HG03175 (cell line): Measurements from ENCODE around the gene TMEM184B.
"Not testable (repeated sequence)": the region's sequence is repeated elsewhere in the genome, so short reads cannot be mapped to it uniquely, and the experiment has no call there.

ENCODE experiments used
- ATAC-seq: cut with Tn5 transposase; IDR thresholded peaks from one replicate; pipeline ENCODE4 v1.9.1; 2021; ENCODE audit warnings: mild to moderate bottlenecking, moderate library complexity; ENCODE audit not compliant: unreplicated experiment

The TMEM184B gene

DNA sequence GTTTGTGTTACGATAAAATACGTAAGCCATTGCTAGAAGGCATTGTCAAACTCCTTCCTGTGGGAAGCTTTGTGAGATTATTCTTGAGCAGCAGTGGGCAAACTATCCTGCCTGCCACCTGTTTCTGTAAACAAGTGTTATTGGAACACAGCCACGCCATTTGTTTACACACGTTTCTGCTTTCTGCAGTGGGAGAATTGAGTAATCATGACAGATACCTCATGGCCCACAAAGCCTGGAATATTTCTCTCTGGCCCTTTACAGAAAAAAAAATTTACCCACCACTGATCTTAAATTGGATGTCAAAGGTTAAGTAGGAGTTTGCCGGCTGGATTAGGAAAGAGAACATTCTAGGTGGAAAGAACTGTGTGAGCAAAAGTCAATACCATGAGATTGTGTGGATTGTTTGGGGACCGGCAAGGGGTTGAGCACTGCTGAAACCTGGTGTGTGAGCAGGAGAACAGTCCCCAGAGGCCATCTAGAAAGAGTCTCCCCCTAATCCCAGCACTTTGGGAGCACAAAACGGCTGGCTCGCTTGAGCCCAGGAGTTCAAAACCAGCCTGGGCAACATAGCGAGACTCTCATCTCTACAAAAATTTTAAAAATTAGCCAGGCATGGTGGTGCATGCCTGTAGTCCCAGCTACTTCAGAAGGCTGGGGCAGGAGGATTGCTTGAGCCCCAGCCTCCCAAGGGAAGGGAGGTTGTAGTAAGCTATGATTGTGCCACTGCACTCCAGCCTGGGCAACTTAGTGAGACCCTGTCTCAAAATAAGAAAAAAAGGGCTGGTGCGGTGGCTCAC, 85.2 kb downstream of the TMEM184B start:
- ATAC-seq, result no peak

DNA sequence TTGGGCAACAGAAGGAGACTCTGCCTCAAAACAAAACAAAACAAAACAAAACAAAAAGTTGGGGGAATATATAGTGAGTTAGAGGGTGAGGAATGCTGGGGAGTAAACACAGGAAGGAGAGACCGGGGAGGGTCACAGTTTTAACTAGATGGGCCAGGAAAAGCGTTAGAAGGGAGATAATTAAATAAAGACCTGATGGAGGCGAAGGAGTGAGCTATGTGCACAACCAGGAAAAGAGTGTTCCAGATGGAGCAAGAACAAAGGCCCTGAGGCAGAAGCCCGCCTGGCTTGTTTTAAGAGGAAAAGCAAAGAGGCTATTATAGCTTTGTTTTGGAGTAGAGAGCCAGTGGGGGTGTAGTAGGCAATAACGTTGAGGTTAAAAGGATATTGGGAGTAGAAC, 86.4 kb downstream of the TMEM184B start:
- ATAC-seq, result no peak

DNA sequence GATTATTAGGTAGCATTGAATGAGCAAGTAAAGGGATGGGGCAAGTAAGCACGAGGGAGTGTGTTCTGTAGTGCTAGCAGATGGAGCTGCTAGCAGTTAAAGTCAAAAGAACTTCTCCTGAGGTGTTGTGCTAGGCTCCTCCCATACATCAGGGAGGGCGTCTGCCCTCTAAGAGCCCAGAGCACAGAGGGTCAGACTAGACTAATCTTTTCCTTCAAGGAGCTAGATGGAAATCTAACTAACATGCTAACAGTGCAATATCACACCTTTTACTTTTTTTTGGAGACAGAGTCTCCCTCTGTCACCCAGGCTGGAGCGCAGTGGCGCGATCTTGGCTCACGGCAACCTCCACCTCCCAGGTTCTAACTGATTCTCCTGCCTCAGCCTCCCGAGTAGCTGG, 88.0 kb downstream of the TMEM184B start:
- ATAC-seq, result no peak

DNA sequence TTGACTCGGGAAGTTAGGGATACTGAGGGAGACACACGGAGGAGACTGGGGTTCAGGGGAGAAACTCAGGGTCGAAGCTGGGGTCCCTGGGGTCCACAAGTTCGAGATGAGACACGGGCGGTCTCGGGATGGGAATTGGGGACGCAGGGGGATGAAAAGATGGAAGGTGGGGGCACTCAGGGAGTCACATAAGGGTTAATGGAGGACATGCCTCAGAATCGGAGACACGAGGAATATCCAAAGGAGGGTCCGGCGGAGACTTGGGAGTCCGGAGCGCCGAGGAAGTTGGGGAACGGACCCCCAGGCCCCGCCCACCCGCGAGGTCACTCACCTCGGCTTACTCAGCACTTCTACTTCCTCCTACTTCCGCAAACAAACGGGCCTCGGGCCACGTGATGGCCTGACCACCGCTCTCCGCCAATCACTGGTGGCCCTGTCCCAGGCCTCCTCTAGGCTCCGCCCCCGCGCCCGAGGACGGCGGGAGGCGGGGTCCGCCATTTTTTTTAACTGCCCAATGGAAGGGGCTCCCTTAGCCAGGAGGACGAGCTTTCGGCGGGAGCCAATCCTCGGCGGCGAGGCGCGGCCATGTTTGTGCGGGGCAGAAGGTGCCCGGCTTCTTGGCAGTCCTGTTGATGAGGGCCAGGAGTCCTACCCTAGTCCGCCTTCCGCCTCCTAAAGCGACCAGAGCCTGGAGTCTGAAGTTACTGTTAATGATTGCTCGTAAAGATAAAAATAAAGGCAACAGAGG, 91.2 kb downstream of the TMEM184B start, which contains the start of gene PLA2G6:
TSS of gene PLA2G6 (minus strand) at position 378 of the 748 bp plus-strand sequence. CDS start 12,404 bp downstream, outside the sequence.
- ATAC-seq, result peak; percentile 86

DNA sequence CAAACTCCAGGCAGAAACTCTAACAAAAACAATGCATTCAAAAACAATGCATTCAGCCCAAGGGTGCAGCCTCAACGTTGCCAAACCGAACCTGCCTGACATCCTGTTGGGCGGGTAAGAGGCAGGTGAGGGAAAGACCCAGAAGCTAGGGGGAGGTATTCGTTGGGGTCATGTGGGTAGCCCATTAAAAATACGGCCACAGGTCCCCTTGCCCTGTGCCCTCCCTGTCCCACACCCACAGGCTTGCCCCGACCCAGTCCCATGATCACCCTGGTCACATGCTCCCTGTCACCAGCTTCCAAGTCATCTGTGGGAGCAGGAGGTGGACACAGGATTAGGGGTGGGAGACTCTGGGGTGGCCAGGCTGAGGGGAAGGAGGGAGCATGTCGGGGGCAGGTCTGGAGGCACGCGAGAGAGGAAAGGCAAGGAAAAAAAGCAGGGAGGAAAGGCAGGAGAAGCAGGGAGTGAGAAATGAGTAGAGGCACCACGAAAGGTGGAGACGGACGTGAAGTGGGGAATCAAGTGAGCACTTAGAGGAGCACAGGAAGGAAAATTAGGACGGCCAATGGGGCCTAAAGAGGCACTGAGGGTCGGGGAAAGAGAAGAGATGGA, 91.9 kb downstream of the TMEM184B start:
- no peak for ATAC-seq

DNA sequence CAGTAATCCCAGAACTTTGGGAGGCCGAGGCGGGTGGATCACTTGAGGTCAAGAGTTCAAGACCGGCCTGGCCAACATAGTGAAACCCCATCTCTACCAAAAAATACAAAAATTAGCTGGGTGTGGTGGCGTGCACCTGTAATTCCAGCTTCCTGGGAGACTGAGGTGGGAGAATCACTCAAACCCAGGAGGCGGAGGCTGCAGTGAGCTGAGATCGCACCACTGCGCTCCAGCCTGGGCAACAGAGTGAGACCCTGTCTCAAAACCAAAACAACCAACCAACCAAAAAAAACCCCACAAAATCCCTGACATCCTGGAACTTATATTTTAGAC, 94.2 kb downstream of the TMEM184B start:
- not testable (repeated sequence) for ATAC-seq

DNA sequence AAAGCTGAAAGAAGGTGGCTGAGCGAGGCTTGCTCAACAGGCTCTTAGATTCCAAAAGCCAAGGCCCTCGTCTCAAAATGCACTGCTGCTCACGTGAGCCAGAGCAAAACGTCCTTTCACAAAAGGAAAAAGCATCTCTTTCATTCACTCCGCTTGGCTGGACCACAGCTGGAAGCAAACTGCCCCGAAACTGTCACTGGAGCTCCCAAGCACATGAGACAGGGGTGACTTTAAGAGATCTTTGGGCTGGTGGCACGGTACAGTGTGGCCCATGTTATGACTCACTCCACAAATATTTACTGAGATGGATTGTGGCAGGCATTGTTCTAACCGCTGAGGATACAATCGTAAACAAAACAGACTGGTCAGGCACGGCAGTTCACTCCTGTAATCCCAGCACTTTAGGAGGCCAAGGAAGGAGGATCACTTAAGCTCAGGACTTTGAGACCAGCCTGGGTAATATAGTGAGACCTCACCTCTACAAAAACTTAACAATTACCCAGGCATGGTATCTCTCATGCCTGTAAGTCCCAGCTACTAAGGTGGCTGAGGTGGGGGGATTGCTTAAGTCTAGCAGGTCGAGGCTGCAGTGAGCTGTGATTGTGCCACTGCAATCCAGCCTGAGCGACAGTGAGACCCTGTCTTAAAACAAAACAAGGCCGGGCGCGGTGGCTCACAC, 94.7 kb downstream of the TMEM184B start:
- no peak for ATAC-seq

DNA sequence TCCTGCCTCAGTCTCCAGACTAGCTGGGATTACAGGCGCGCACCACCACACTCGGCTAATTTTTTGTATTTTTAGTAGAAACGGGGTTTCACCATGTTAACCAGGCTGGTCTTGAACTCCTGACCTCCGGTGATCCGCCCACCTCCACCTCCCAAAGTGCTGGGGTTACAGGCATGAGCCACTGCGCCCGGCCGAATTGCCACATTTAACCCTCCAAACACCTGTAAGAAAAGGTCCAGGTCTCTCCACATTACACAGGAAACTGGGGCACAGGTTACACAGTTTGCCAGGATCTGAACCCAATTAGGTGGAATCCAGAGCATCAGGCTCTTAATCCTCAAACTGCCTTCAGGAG, 95.3 kb downstream of the TMEM184B start:
- ATAC-seq, result not testable (repeated sequence)

DNA sequence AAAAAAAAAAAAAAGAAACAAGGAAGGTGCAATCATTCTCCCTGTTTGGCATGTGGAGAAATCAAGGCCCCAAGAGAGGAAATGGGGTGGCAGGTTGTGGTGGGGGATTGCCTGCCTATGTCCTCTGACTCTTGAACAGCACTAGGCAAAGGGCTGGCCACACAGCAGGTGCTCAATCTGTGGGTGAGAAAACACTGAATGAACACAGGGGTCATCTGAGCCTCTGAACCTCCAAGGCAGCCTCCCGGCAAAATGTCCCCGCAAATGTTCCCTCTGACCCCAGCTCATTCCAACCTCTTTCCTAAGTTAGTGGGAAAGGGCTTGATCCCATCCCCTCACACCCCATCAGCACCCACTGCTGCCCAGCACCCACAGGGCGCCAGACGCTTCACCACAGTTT, 95.8 kb downstream of the TMEM184B start:
- ATAC-seq, result no peak

DNA sequence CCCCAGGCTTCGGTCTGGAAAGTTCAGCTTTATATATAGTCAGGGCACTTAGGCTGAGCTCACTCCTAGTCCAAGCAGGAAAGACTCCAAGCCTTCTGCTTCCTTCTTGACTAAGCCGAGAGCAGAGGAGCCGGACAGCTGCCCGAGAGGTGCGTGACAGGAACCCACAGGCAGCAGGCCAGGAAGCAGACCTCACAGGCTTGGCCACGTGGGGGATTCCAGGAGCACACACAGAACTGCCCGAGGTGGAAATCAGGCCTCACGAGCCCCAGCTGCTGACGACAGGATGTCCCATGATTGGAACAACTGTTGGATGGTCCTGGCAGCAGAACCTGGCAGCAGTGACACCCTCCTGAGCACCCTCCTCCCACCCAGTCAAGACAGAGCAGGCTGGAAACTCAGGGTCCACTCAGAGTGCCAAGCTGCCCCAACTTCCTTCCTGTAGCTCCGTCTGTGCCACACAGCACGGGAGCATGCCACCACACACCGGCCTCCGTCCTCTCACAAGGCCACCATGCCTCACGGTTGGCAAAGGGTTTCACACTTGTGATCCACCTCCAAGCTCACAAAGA, 96.6 kb downstream of the TMEM184B start:
- ATAC-seq, result no peak

DNA sequence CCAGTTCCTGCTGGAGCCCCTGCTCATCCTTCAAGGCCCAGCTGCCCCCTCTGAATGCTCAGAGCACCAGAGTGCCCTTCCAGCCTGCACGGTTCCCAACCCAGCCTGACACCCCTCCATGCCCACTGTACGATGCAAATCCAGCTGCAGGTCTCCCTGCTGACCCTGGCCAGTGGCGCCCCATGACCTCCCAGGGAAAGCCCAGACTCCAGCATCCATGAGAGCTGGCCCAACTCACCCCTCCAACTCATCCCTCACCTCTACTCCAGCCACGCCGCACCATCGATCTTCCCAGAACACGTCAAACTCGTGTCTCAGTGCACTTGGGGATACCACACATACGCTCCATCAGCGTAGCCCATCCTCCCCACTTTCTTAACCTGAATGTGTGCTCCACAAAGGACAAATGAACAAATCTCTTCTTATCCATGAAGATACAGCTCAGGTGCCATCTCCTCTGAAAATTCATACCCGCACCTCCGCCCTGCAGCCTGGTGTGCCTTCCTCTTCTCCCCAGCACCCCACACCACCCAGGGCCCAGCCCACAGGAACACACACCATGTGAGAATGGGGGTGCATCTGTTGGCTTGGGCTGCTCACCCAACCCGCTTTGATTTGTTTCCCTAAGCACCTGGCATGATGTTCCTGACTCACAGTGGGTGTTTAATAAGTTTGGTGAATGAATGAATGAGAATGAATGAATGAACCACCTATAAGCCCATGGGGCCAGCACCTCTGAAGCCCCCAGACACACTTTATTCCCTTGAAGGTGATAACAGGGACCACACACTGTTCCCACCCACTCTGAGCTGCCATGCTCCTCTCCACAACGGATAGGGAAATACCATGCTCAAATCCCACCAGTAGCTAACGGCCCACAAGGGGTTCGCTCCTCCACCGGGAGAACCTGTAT, 97.3 kb downstream of the TMEM184B start:
- no peak for ATAC-seq

DNA sequence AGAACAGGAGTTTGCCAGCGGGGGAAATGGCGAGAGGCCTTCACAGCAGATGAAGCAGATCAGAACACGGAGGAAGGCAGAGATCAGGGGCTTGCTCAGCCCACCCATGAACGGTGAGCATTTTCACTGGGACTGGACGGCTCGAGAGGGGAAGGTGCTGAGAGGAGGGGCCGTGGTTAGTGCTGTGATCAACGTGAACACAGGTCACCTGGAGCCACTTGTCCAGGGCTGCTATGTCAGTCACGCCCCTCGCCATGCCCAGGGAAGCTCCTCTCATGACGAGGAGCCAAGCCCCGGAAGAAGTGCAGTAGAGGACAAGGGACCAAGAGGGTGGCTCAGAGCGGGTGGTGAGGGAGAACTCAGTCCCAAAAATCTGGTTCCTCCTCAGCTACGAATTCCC, 98.2 kb downstream of the TMEM184B start:
- ATAC-seq, result no peak

DNA sequence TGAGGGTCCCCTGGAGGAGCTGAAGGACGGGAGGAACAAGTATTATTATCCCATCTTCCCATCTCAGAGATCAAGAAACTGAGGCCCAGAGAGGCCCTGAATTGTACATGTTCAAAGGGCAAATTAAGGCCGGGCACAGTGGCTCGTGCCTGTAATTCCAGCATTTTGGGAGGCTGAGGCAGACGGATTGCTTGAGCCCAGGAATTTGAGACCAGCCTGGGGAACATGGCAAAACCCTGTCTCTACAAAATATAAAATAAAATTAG, 99.2 kb downstream of the TMEM184B start:
- no peak for ATAC-seq

DNA sequence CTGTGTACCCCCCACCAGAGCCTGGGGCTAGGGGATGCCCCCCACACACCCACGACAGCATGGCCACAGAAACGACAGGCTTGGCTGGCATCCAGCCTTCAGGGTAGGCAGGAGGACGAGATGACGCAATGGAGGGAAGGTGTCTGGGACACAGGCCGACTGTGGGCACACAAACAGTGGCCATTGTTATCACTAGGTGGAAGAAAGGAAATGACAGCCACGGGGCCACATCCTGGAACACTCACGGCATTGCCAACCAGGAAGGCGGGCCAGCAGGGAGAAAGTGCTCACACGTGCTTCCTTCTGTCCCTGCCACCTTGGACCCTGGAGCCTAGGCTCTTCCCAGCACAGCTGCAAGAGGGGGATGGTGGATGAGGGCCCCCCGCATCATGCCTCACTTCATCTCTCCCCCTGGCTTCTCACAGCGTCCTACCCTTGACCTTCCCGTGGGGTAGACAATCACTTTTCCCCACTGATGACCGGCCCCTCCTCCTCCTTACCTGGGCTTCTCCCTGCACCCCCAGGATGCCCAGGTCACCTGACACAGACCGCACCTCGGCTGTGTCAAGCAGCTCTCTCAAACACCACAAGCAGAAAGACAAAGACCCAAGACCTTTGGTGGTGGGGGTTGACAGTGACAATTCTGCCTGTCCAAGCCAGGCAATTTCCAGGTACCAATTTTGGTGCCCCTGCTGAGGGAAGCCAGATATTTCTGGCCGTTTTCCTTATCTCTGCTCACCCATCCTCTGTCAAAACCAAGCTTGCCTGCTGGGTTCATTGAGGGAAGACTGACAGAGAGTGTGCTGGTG, 99.8 kb downstream of the TMEM184B start:
- no peak for ATAC-seq

DNA sequence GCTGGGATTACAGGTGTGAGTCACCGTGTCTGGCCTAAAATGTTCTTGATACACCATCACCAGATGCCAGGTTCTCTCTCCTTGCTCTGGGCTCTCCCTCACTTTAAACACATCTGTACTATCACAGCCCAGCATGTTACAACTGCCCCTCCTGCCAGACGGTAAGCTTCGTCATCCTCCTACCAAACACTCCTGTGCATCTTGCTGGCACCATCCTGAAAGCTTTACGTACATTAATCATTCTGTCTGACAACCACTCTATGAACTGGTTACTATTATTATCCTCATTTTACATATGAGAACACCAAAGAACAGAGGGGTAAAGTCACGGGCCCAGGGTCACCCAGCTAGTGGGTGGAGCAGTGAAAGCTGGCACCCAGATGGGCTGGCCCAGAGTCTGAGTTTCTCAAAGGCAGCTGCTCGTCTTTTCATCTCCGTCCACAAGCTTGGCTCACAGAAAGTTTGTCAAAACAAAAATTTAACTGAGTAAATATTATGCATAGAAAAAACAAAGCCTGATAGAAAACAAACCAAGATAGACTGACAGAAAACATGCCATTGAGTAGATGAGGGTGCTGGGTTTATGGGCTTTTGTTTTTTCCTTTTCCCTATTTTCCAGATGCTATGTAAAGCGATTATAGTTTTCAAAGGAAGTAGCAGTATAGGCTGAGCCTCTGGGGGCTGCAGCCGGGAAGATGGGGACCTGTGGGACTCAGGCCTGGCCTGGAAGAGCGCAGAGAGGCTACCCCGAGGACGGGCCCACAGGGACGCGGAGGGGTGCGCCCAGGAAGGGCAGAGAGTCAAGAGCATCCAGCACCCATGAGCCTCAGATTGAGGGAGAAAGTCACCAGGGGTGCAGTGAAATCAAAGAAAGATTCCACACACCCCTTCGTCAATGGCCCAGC, 100.6 kb downstream of the TMEM184B start:
- ATAC-seq, result no peak

DNA sequence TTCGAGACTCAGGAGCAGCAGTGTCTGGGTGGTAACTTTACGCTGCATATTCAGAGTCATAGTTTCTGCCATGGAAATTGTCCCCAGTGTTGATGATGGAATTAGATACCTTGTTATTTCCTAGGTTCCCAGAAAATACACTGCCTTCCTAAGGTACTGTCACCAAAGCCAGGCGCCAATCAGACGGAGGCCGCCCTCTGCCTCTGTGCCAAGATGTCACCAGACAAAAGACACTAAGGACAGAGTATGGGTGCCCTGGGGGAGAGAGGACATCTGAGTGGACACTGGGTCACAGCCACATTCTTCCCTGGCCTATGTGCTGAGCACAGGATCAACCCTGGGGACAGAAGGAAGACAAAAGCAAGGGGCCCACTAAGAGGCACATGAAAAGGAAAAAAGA, 102.3 kb downstream of the TMEM184B start:
- no peak for ATAC-seq
